Spinal cord (tissue), 10 donors: Measurements from ENCODE around the gene TLR9. TPM values are rescaled to one million over a fixed set of nuclear protein-coding genes. Genes with fewer than 3 reads are reported as not detected.
"Not testable (repeated sequence)": the region's sequence is repeated elsewhere in the genome, so short reads cannot be mapped to it uniquely, and the experiment has no call there.

ENCODE experiments used
- DNase-seq, 6 donors: peaks; one replicate each; pipeline versions ENCODE4 v3.0.0 to v3.0.0-alpha.2; 2013 to 2015; ENCODE audit warnings: low spot score in 6 of 6, low read depth in 4 of 6
- H3K27ac ChIP-seq: one replicate; pipeline ENCODE4 v1.5.1; 2013; ENCODE audit warnings: low read depth, low read length, control low read depth
- H3K27me3 ChIP-seq: one replicate; pipeline ENCODE4 v1.6.1; 2013; ENCODE audit warnings: low read length; ENCODE audit not compliant: control insufficient read depth, insufficient read depth
- H3K36me3 ChIP-seq: one replicate; pipeline ENCODE4 v1.6.1; 2013; ENCODE audit warnings: low read length; ENCODE audit not compliant: control insufficient read depth, insufficient read depth
- H3K4me1 ChIP-seq: one replicate; pipeline ENCODE4 v1.6.1; 2013; ENCODE audit warnings: low read length; ENCODE audit not compliant: control insufficient read depth, insufficient read depth
- H3K4me3 ChIP-seq: one replicate; pipeline ENCODE4 v1.5.1; 2013; ENCODE audit warnings: low read depth, low read length, control low read depth
- H3K9me3 ChIP-seq: one replicate; pipeline ENCODE4 v1.6.1; 2013; ENCODE audit warnings: low read length; ENCODE audit not compliant: control insufficient read depth, insufficient read depth
- WGBS: methylation state at CpG from one replicate; pipeline ENCODE4 v1.1.5; 2013; ENCODE audit warnings: missing lambda C conversion rate; ENCODE audit not compliant: insufficient coverage; 5-methylcytosine and 5-hydroxymethylcytosine counted together
- long read RNA-seq, 4 donors: transcript quantifications; one replicate each; lab custom pipeline, GENCODE V29; 2026
- polyA plus RNA-seq, 2 donors: library from polyadenylated mRNA; unstranded; fragments of 120-200 nt; gene quantifications; one replicate each; pipeline ENCODE4 v1.2.1, GENCODE V29; 2013; ENCODE audit not compliant: insufficient read length in 2 of 2
- total RNA-seq, 2 donors: library from RNA; depleted of rRNA in 1 of 2; stranded (reverse); fragments of 120-200 nt in 1 of 2; fragments of >200 nt in 1 of 2; gene quantifications; one replicate each; pipeline versions ENCODE4 v1.2.3 to v1.2.4, GENCODE V29; 2013 to 2014
- donor health status: healthy.

Gene TLR9, protein sequence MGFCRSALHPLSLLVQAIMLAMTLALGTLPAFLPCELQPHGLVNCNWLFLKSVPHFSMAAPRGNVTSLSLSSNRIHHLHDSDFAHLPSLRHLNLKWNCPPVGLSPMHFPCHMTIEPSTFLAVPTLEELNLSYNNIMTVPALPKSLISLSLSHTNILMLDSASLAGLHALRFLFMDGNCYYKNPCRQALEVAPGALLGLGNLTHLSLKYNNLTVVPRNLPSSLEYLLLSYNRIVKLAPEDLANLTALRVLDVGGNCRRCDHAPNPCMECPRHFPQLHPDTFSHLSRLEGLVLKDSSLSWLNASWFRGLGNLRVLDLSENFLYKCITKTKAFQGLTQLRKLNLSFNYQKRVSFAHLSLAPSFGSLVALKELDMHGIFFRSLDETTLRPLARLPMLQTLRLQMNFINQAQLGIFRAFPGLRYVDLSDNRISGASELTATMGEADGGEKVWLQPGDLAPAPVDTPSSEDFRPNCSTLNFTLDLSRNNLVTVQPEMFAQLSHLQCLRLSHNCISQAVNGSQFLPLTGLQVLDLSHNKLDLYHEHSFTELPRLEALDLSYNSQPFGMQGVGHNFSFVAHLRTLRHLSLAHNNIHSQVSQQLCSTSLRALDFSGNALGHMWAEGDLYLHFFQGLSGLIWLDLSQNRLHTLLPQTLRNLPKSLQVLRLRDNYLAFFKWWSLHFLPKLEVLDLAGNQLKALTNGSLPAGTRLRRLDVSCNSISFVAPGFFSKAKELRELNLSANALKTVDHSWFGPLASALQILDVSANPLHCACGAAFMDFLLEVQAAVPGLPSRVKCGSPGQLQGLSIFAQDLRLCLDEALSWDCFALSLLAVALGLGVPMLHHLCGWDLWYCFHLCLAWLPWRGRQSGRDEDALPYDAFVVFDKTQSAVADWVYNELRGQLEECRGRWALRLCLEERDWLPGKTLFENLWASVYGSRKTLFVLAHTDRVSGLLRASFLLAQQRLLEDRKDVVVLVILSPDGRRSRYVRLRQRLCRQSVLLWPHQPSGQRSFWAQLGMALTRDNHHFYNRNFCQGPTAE
- total RNA-seq (under 1 TPM in 1 of 2 donors, not detected in 1; 0.11 TPM), polyA plus RNA-seq (under 1 TPM in 1 of 2 donors, not detected in 1; 0.41 TPM)
- long read RNA-seq, donor 1, result 0 reads
- long read RNA-seq, donor 2, result 0 reads
- long read RNA-seq, donor 3, result 0 reads
- long read RNA-seq, donor 4, result 0 reads

DNA sequence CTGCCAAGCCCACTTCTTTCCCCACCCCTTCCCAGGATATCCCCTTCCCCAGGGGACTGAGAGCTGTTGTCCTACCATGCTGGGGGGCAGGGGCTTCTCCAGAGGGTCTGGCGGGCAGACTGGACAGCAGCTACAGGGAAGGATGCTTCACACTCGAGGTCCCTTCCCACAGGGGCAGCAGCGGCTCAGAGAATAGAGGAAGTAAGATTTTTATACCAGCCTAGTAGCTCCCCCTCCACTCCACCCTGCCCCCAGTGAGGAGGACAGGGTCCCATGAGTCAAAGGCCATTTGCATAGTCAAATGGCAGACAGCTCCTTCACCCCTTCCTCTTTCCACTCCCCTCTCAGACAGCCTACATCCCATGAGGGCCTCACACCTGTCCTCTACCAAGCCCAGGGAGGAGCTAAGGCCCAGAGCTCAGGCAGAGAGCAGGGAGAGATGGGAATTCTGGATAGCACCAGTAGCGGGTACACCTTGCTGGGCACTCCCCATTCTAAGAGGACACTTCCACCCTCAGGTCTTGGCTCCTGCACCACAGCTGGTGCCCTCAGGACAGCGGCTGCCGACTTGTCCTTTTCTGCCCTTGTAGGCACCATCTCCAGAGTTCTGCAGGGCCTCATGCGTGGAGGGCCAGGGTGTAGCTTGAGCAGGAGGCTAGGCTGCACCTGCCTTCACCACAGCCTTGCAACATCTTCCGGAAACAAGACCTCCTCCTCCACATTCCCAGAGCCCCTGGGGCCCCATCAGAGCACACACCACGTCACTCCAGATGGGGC is at the start of gene TLR9:
Gene TLR9, minus strand, starts transcription at position 194 of the 777 bp plus-strand sequence. Its CDS starts 116 bp downstream, at position 78.
- Histone ChIP-seq H3K4me1 (peaks cover 11% of the 10 kb centered on the region), H3K27me3 (no peaks in the 10 kb centered on the region), H3K36me3 (peaks cover 66% of the 10 kb centered on the region), H3K9me3 (no peaks in the 10 kb centered on the region), H3K27ac (no peak within 1 kb of the TSS), H3K4me3 (no peak within 1 kb of the TSS)
- DNase-seq, result no peak
- WGBS, result 82% methylated on average over 5 of the region's 9 CpGs

GRCh38 chr3:52274781-52275180 is 49.3 kb upstream of the TLR9 start:
- not testable (repeated sequence) for H3K27me3 ChIP-seq, H3K9me3 ChIP-seq, DNase-seq, H3K27ac ChIP-seq, H3K4me3 ChIP-seq
- Histone ChIP-seq H3K36me3 (peaks cover 18% of the 10 kb centered on the region), H3K4me1 (peaks cover 41% of the 10 kb centered on the region)
- WGBS, result 84% methylated on average over 3 of the region's 18 CpGs

- H3K27ac ChIP-seq, result no peak overlapping the region
- no peak for DNase-seq
- no peaks in the 10 kb centered on the region for H3K27me3 ChIP-seq
- H3K4me1 ChIP-seq, result peaks cover 33% of the 10 kb centered on the region
- H3K36me3 ChIP-seq, result peaks cover 33% of the 10 kb centered on the region
- no peak overlapping the region for H3K4me3 ChIP-seq
- no peaks in the 10 kb centered on the region for H3K9me3 ChIP-seq
- WGBS, result no CpG with 5 or more reads among the region's 3 CpGs
Measured at GRCh38 chr3:52272831-52273230, 47.4 kb upstream of the TLR9 start.

DNA sequence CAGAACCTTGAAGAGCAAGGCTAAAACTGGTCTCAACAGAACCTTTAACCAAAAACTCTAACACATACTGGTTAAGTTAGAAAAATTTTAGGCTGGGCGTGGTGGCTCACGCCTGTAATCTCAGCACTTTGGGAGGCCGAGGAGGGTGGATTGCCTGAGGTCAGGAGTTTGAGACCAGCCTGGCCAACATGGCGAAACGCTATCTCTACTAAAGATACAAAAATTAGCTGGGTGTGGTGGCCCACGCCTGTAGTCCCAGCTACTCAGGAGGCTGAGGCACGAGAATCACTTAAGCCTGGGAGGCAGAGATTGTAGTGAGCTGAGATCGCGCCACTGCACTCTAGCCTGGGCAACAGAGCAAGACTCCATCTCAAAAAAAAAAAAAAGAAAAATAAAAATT is 46.7 kb upstream of the TLR9 start:
- 93% methylated on average over 3 of the region's 9 CpGs for WGBS
- peaks cover 33% of the 10 kb centered on the region for H3K4me1 ChIP-seq
- H3K4me3 ChIP-seq, H3K27ac ChIP-seq, H3K27me3 ChIP-seq, DNase-seq, H3K9me3 ChIP-seq: not testable (repeated sequence)
- peaks cover 34% of the 10 kb centered on the region for H3K36me3 ChIP-seq

DNA sequence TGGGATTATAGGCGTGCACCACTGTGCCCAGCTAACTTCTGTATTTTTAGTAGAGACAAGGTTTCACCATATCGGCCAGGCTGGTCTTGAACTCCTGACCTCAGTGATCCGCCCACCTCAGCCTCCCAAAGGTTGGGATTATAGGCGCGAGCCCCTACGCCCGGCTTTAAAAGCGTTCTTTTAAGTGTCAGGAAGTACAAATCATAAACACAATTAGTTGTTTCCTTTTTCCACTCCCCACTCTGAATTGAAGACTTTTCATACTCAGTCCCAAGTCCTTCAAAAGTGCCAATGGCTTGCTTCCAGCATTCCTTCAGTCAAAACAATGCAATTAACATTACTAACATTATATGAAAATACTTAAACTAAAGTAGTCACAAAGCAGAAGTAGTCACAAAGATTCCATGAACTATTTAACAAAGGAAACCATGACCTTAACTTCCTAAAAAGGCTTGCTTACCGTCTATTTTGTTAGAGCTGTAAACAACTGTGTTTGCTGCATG is 44.9 kb upstream of the TLR9 start:
- no peak overlapping the region for H3K27ac ChIP-seq
- no peaks in the 10 kb centered on the region for H3K9me3 ChIP-seq
- H3K4me1 ChIP-seq, result peaks cover 17% of the 10 kb centered on the region
- H3K4me3 ChIP-seq, result no peak overlapping the region
- DNase-seq, result no peak
- H3K36me3 ChIP-seq, result peaks cover 45% of the 10 kb centered on the region
- no peaks in the 10 kb centered on the region for H3K27me3 ChIP-seq
- 78% methylated on average over 6 of the region's 9 CpGs for WGBS

GRCh38 chr3:52269776-52270175 is 44.3 kb upstream of the TLR9 start:
- Histone ChIP-seq H3K27ac (no peak overlapping the region), H3K9me3 (no peaks in the 10 kb centered on the region), H3K27me3 (no peaks in the 10 kb centered on the region), H3K4me3 (no peak overlapping the region), H3K36me3 (peaks cover 48% of the 10 kb centered on the region), H3K4me1 (peaks cover 13% of the 10 kb centered on the region)
- DNase-seq, result no peak
- WGBS, result 86% methylated on average over 1 of the region's 3 CpGs

DNA sequence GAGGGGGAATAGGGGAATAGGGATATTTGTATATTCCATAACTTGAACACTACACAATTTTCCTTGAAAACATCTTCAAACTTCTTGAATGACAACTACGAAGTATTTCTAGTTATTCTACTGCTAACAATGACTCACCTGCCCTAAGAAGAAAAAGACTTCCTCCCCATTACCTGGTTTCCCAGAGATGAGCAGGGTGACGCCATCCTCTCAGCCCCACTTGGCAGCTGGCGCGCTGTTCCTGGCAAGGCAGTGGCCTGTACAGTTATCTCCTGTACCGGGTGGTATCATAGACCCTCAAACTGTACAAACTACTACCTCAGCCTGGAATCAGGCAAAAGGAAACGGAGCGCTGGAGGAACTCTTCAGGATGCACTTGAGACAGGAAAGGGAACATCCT is 42.6 kb upstream of the TLR9 start:
- H3K36me3 ChIP-seq, result peaks cover 53% of the 10 kb centered on the region
- H3K4me3 ChIP-seq, result no peak overlapping the region
- no peak overlapping the region for H3K27ac ChIP-seq
- WGBS, result 95% methylated on average over 7 of the region's 7 CpGs
- H3K4me1 ChIP-seq, result peaks cover 2% of the 10 kb centered on the region
- no peak for DNase-seq
- H3K9me3 ChIP-seq, result no peaks in the 10 kb centered on the region
- no peaks in the 10 kb centered on the region for H3K27me3 ChIP-seq

GRCh38 chr3:52265387-52265786 is 39.9 kb upstream of the TLR9 start:
- H3K36me3 ChIP-seq, result peaks cover 65% of the 10 kb centered on the region

DNA sequence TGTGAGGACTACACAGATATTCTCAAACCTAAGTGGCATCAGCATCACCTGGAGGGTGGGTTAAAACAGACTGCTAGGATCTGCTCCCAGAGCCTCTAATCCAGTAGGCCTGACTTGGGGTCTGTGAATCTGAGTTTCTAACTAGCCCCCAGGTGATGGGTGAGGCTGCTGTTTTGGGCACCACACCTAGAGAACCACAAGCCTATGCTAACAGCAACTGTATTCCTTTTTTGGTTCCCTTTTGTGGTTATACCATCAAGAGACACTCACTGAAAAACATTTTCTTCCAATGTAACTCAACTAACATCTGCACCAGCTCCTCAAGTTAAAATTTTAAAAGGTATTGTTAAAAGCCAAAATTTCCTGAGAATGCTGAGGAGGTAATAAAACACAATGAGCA is 37.0 kb upstream of the TLR9 start:
- peaks cover 73% of the 10 kb centered on the region for H3K36me3 ChIP-seq
- H3K27me3 ChIP-seq, result no peaks in the 10 kb centered on the region
- no peak for DNase-seq
- no peak overlapping the region for H3K4me3 ChIP-seq
- no peaks in the 10 kb centered on the region for H3K9me3 ChIP-seq
- no peaks in the 10 kb centered on the region for H3K4me1 ChIP-seq
- H3K27ac ChIP-seq, result no peak overlapping the region

More at GRCh38 chr3:52265387-52265786, 39.9 kb upstream of the TLR9 start:
- DNase-seq, result no peak
- Histone ChIP-seq H3K9me3 (no peaks in the 10 kb centered on the region), H3K4me1 (no peaks in the 10 kb centered on the region), H3K4me3 (no peak overlapping the region), H3K27me3 (no peaks in the 10 kb centered on the region), H3K27ac (no peak overlapping the region)
- 96% methylated on average over 4 of the region's 6 CpGs for WGBS
